ENCODE data around the gene KRT78. TPM values are rescaled to one million over a fixed set of nuclear protein-coding genes. Genes with fewer than 3 reads are reported as not detected.

KRT78 gene
- total RNA-seq, 2 experiments from 2014 or later, result not detected

GRCh38 chr12:52819731-52820510 is 28.9 kb downstream of the KRT78 start:
- ChIA-PET CTCF (interaction anchor here (0.9 to 1.3 kb wide), 4 partner anchors 14 to 160 kb away, joined by 3 to 5 read pairs (median 3); no protein-coding TSS in a partner anchor), POLR2A (no interaction called here)
- no peaks in the 10 kb centered on the region for H3K9me3 Mint-ChIP-seq (ENCODE audit: insufficient read depth)
- ATAC-seq, result no peak
- H3K27ac Mint-ChIP-seq, result no peak overlapping the region
- H3K4me1 Mint-ChIP-seq (ENCODE audit: low read depth), result peaks cover 15% of the 10 kb centered on the region
- H3K4me3 Mint-ChIP-seq, result no peak overlapping the region
- H3K27me3 Mint-ChIP-seq (ENCODE audit: low read depth), result peaks cover 4% of the 10 kb centered on the region
- H3K36me3 Mint-ChIP-seq (ENCODE audit: low read depth), result no peaks in the 10 kb centered on the region
- DNase-seq, result no peak

GRCh38 chr12:52818887-52819420 is 29.8 kb downstream of the KRT78 start:
- peaks cover 4% of the 10 kb centered on the region for H3K27me3 Mint-ChIP-seq (ENCODE audit: low read depth)
- ATAC-seq (no peak), DNase-seq (no peak)
- H3K4me1 Mint-ChIP-seq (ENCODE audit: low read depth), result peaks cover 15% of the 10 kb centered on the region
- H3K27ac Mint-ChIP-seq, result no peak overlapping the region
- H3K9me3 Mint-ChIP-seq (ENCODE audit: insufficient read depth), result no peaks in the 10 kb centered on the region
- CTCF ChIA-PET, result no interaction called here
- no peak overlapping the region for H3K4me3 Mint-ChIP-seq
- POLR2A ChIA-PET, result no interaction called here
- H3K36me3 Mint-ChIP-seq (ENCODE audit: low read depth), result no peaks in the 10 kb centered on the region

GRCh38 chr12:52818388-52818787 is 30.4 kb downstream of the KRT78 start:
- no peaks in the 10 kb centered on the region for H3K36me3 Mint-ChIP-seq (ENCODE audit: low read depth)
- peaks cover 4% of the 10 kb centered on the region for H3K27me3 Mint-ChIP-seq (ENCODE audit: low read depth)
- no peak for ATAC-seq
- ChIA-PET CTCF (interaction anchor here (1.5 kb wide), 1 partner anchor 52 kb away, joined by 6 read pairs; no protein-coding TSS in a partner anchor), POLR2A (no interaction called here)
- H3K4me1 Mint-ChIP-seq (ENCODE audit: low read depth), result peaks cover 15% of the 10 kb centered on the region
- no peak overlapping the region for H3K27ac Mint-ChIP-seq
- no peak overlapping the region for H3K4me3 Mint-ChIP-seq
- DNase-seq, result no peak
- no peaks in the 10 kb centered on the region for H3K9me3 Mint-ChIP-seq (ENCODE audit: insufficient read depth)

- Mint-ChIP-seq H3K4me3 (no peak overlapping the region), H3K9me3 (ENCODE audit: insufficient read depth) (no peaks in the 10 kb centered on the region), H3K36me3 (ENCODE audit: low read depth) (no peaks in the 10 kb centered on the region), H3K27me3 (ENCODE audit: low read depth) (peaks cover 4% of the 10 kb centered on the region), H3K4me1 (ENCODE audit: low read depth) (peaks cover 15% of the 10 kb centered on the region), H3K27ac (peak overlapping the region; percentile 51)
- POLR2A ChIA-PET, result interaction anchor here (1.0 kb wide), 1 partner anchor 9 kb away, joined by 3 read pairs; no protein-coding TSS in a partner anchor
- ATAC-seq (peak; percentile 73), DNase-seq (no peak)
- CTCF ChIA-PET, result interaction anchor here (0.8 to 1.5 kb wide), 4 partner anchors 53 to 234 kb away, joined by 3 to 6 read pairs (median 4); no protein-coding TSS in a partner anchor
Observed at GRCh38 chr12:52817699-52818238, 31.0 kb downstream of the KRT78 start.

- ATAC-seq (no peak), DNase-seq (no peak)
- no peaks in the 10 kb centered on the region for H3K36me3 Mint-ChIP-seq (ENCODE audit: low read depth)
- CTCF ChIA-PET, result interaction anchor here (0.8 to 1.5 kb wide), 4 partner anchors 53 to 234 kb away, joined by 3 to 6 read pairs (median 4); no protein-coding TSS in a partner anchor
- POLR2A ChIA-PET, result interaction anchor here (1.0 kb wide), 1 partner anchor 9 kb away, joined by 3 read pairs; no protein-coding TSS in a partner anchor
- peaks cover 15% of the 10 kb centered on the region for H3K4me1 Mint-ChIP-seq (ENCODE audit: low read depth)
- no peaks in the 10 kb centered on the region for H3K9me3 Mint-ChIP-seq (ENCODE audit: insufficient read depth)
- H3K27ac Mint-ChIP-seq, result peak overlapping the region; percentile 13
- no peak overlapping the region for H3K4me3 Mint-ChIP-seq
- peaks cover 4% of the 10 kb centered on the region for H3K27me3 Mint-ChIP-seq (ENCODE audit: low read depth)
Observed at GRCh38 chr12:52817003-52817698, 31.6 kb downstream of the KRT78 start.

DNA sequence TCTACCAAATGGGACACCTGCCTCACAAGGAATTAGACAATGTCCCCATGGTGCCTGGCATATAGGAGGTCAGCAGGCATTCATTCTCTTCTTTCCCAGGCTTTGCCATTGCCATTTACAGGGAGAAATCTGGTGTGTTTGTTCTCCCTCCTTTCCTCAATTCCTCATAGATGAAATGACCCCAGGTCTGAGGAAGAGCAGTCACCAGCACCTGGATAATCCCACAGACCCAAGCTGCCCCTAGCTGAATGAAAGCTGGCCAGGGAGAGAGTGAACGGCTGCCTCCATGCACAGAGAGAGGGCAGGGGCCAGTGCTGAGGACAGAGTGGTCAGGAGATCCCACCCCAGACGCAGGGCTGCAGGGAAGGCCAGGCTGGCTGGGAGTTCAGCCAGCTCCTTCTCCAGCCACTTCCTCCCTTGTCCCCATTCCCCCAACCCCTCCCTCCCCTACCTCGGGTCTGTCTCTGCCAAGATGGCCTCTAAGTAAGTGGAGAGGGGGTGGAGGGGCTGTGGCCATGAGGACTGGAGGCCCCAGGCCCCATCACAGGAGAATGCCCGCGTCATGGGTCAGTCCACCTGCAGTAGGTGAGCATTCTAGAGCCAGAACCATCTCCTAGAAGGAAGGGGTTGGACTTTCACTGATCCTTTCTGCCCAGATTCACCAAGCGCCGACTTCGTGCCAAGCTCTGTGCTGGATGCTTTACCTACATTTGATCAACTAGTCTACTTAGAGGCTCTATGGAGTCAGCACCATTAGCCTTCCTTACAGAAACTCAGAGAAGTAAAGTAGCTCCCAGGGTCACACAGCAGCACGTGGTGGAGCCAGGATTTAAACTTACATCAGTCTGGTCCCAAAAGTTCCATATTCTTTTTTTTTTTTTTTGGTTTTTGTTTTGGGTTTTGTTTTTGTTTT is 32.9 kb downstream of the KRT78 start:
- H3K9me3 Mint-ChIP-seq (ENCODE audit: insufficient read depth), result no peaks in the 10 kb centered on the region
- ChIA-PET POLR2A (no interaction called here), CTCF (no interaction called here)
- H3K4me3 Mint-ChIP-seq, result no peak overlapping the region
- ATAC-seq (no peak), DNase-seq (no peak)
- H3K27me3 Mint-ChIP-seq (ENCODE audit: low read depth), result peaks cover 4% of the 10 kb centered on the region
- no peaks in the 10 kb centered on the region for H3K36me3 Mint-ChIP-seq (ENCODE audit: low read depth)
- peaks cover 15% of the 10 kb centered on the region for H3K4me1 Mint-ChIP-seq (ENCODE audit: low read depth)
- H3K27ac Mint-ChIP-seq, result no peak overlapping the region

DNA sequence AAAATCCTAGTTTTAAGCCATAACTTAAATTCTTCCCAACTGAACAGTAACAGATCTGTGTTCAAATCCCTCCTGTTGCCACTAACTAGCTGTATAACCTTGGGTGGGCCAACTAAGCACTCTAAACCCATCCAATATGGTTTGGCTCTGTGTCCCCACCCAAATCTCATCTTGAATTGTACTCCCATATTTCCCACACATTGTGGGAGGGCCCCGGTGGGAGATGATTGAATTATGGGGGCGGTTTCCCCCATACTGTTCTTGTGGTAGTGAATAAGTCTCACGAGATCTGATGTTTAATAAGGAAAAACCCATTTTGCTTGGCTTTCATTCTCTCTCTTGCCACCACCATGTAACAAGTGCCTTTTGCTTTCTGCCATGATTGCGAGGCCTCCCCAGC is 33.6 kb downstream of the KRT78 start:
- no peaks in the 10 kb centered on the region for H3K36me3 Mint-ChIP-seq (ENCODE audit: low read depth)
- DNase-seq (no peak), ATAC-seq (no peak)
- H3K27me3 Mint-ChIP-seq (ENCODE audit: low read depth), result no peaks in the 10 kb centered on the region
- no peak overlapping the region for H3K4me3 Mint-ChIP-seq
- POLR2A ChIA-PET, result no interaction called here
- CTCF ChIA-PET, result no interaction called here
- no peaks in the 10 kb centered on the region for H3K9me3 Mint-ChIP-seq (ENCODE audit: insufficient read depth)
- H3K4me1 Mint-ChIP-seq (ENCODE audit: low read depth), result peaks cover 15% of the 10 kb centered on the region
- H3K27ac Mint-ChIP-seq, result no peak overlapping the region

GRCh38 chr12:52814710-52815155 is 34.1 kb downstream of the KRT78 start:
- Mint-ChIP-seq H3K4me3 (no peak overlapping the region), H3K27ac (no peak overlapping the region), H3K36me3 (ENCODE audit: low read depth) (no peaks in the 10 kb centered on the region), H3K27me3 (ENCODE audit: low read depth) (peaks cover 2% of the 10 kb centered on the region), H3K4me1 (ENCODE audit: low read depth) (peaks cover 15% of the 10 kb centered on the region), H3K9me3 (ENCODE audit: insufficient read depth) (no peaks in the 10 kb centered on the region)
- ChIA-PET POLR2A (no interaction called here), CTCF (no interaction called here)
- DNase-seq (no peak), ATAC-seq (no peak)

DNA sequence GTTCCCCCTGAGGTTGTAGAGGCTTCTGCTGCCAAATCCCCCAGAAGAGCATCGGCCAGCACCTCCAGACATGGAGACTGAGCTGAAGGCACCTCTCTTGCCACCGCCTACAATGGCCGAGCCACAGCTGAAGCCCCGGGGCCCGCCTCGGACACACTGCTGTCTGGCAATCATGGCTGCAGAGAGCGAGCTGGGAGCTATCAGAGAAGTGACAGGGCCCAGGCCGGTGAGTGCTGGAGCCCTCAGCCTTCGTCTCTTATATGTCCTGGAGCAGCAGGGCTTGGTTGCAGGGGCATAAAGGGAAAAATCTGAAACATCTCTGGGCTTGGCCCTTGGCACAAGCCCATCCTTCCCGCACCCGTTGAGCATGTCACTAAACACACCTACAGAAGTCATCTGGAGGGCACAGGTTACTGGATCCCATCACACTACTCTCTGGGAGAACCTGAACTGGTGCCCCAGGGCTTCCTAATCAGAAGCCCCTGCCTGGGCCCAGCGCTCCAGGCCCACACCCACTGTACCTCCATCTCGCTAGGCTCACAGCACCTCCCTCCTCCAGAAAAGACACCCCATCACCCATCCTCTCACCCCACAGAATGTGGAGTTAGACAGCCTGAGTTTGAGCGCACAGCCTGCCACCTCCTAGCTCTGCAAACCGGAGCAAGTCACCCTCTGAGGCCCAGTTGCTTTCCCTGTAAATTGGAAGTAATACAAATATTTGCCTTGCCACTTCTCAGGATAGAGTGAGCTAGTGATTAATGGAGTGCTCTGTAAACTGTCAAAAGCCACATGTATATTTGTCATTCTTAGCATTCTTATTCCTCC is 34.7 kb downstream of the KRT78 start, which contains the start of gene KRT4:
TSS of gene KRT4 (minus strand) at position 232 of the 825 bp plus-strand sequence. CDS start at position 174, 58 bp downstream.
- Mint-ChIP-seq H3K36me3 (ENCODE audit: low read depth) (no peaks in the 10 kb centered on the region), H3K27ac (no peak within 1 kb of the TSS), H3K4me1 (ENCODE audit: low read depth) (peaks cover 15% of the 10 kb centered on the region), H3K4me3 (no peak within 1 kb of the TSS), H3K9me3 (ENCODE audit: insufficient read depth) (no peaks in the 10 kb centered on the region), H3K27me3 (ENCODE audit: low read depth) (peaks cover 2% of the 10 kb centered on the region)
- ChIA-PET POLR2A (interaction anchor here (0.6 kb wide), 1 partner anchor 54 kb away, joined by 3 read pairs; no protein-coding TSS in a partner anchor), CTCF (interaction anchor here (1.2 to 2.5 kb wide), 3 partner anchors 56 to 100 kb away, joined by 3 to 10 read pairs (median 4); no protein-coding TSS in a partner anchor)
- DNase-seq (no peak), ATAC-seq (no peak)

DNA sequence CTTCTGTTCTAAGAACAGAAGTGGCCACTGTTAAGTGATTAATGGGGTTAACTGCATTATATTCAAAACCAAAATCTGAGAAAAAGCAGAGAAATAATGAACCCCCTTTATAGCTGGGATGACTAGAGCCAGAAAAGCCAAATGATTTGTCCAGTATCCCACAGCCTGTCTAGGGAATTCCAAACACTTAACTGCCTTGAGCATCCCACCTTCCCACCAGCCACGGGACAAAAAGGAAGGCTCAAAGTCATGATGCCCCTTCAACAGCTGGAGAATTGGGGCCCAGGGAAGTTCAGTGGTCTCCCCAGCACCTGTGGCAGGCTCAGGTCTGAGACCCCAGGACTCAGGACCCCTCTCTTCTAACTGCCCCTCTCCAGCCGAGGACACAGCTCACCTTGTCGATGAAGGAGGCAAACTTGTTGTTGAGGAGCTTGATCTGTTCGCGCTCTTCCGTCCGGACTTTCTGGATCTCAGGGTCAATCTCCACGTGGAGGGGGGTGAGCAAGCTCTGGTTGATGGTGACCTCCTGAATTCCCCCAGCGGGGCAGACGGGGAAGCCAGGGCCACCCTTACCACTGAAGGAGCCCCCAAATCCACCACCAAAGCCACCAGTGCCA is 35.5 kb downstream of the KRT78 start:
- H3K27me3 Mint-ChIP-seq (ENCODE audit: low read depth), result peaks cover 2% of the 10 kb centered on the region
- ATAC-seq (no peak), DNase-seq (no peak)
- H3K27ac Mint-ChIP-seq, result no peak overlapping the region
- H3K4me3 Mint-ChIP-seq, result no peak overlapping the region
- CTCF ChIA-PET, result interaction anchor here (1.2 to 2.5 kb wide), 4 partner anchors 24 to 100 kb away, joined by 3 to 10 read pairs (median 5); no protein-coding TSS in a partner anchor
- POLR2A ChIA-PET, result interaction anchor here (0.6 kb wide), 1 partner anchor 55 kb away, joined by 3 read pairs; no protein-coding TSS in a partner anchor
- H3K9me3 Mint-ChIP-seq (ENCODE audit: insufficient read depth), result no peaks in the 10 kb centered on the region
- no peaks in the 10 kb centered on the region for H3K36me3 Mint-ChIP-seq (ENCODE audit: low read depth)
- H3K4me1 Mint-ChIP-seq (ENCODE audit: low read depth), result peaks cover 12% of the 10 kb centered on the region

All from activated CD8-positive, alpha-beta T cell treated with anti-CD3 and anti-CD28 coated beads, Interleukin-2, amount 10 ng/mL, durations not matched to agents 7 days and 5 days (primary cell).